H1 (cell line): Measurements from ENCODE around the gene DAPK3. TPM values are rescaled to one million over a fixed set of nuclear protein-coding genes. Genes with fewer than 3 reads are reported as not detected.

Experiments used
- CTCF ChIA-PET: fragments of 300-600 bp; sonication (Branson Sonifier 250); formaldehyde crosslinking; loops from one replicate; lab custom pipeline; 2021; ENCODE audit not compliant: partially characterized antibody; lab: Charles Lee
- POLR2A ChIA-PET: fragments of 300-600 bp; sonication (Branson Sonifier 250); formaldehyde crosslinking; loops from one replicate; lab custom pipeline; 2021; ENCODE audit warnings: inconsistent platforms; ENCODE audit not compliant: partially characterized antibody; lab: Charles Lee
- DNase-seq, 2 experiments: peaks; one replicate each; pipeline versions ENCODE4 v3.0.0 to v3.0.0-alpha.2; 2010 to 2022; ENCODE audit warnings: low spot score in 2 of 2, low read depth in 1 of 2, mixed read lengths in 1 of 2
- FAIRE-seq: peaks from 2 replicates; lab custom pipeline; 2011; peaks lifted over from hg19 to GRCh38; lab: Jason Lieb, UNC
- H2AFZ ChIP-seq: 2 replicates; pipeline ENCODE4 v1.8.1; 2012; ENCODE audit warnings: low read length, inconsistent platforms
- H2AK5ac ChIP-seq: 2 replicates; pipeline ENCODE4 v1.6.1; 2013; ENCODE audit warnings: low read depth, low read length
- H2BK120ac ChIP-seq: replicated peaks from 2 replicates; pipeline ENCODE3; 2013; ENCODE audit warnings: low read depth, low read length, inconsistent platforms
- H2BK12ac ChIP-seq: 2 replicates; pipeline ENCODE4 v1.6.1; 2013; ENCODE audit warnings: low read depth, low read length
- H2BK15ac ChIP-seq: 2 replicates; pipeline ENCODE4 v1.6.1; 2013; ENCODE audit warnings: low read length
- H2BK20ac ChIP-seq: 2 replicates; pipeline ENCODE4 v1.6.1; 2013; ENCODE audit warnings: low read length
- H2BK5ac ChIP-seq: 2 replicates; pipeline ENCODE4 v1.6.1; 2013; ENCODE audit warnings: low read depth, low read length
- H3K14ac ChIP-seq: 2 replicates; pipeline ENCODE4 v1.6.1; 2013; ENCODE audit warnings: inconsistent platforms; ENCODE audit not compliant: insufficient read length
- H3K18ac ChIP-seq: 2 replicates; pipeline ENCODE4 v1.6.1; 2013; ENCODE audit warnings: low read length; ENCODE audit errors: extremely low read depth
- H3K23ac ChIP-seq: 2 replicates; pipeline ENCODE4 v1.6.1; 2013; ENCODE audit warnings: inconsistent platforms; ENCODE audit not compliant: insufficient read length
- H3K23me2 ChIP-seq: 2 replicates; pipeline ENCODE4 v1.6.1; 2013; ENCODE audit warnings: low read depth, low read length
- H3K27ac ChIP-seq: 2 replicates; pipeline ENCODE4 v1.6.1; 2011; ENCODE audit warnings: low read depth, low read length, inconsistent platforms
- H3K27me3 ChIP-seq, 4 experiments: replicated peaks in 1 of 4; 1 replicate in 1 of 4; 2 replicates in 3 of 4; pipeline versions ENCODE4 v1.6.1 to v1.8.1; 2011 to 2013; ENCODE audit warnings: low read length in 3 of 4, mild to moderate bottlenecking in 3 of 4, inconsistent platforms in 2 of 4, mixed read lengths in 2 of 4, moderate library complexity in 1 of 4; ENCODE audit not compliant: control insufficient read depth in 3 of 4, insufficient read depth in 3 of 4; ENCODE audit errors: extremely low read depth in 1 of 4
- H3K36me3 ChIP-seq, 4 experiments: 2 replicates each; pipeline versions ENCODE4 v1.6.1 to v1.8.1; 2011 to 2013; ENCODE audit warnings: mild to moderate bottlenecking in 4 of 4, low read length in 3 of 4, moderate library complexity in 2 of 4, control low read depth in 1 of 4, inconsistent platforms in 1 of 4; ENCODE audit not compliant: insufficient read depth in 4 of 4, control insufficient read depth in 2 of 4
- H3K4ac ChIP-seq: replicated peaks from 2 replicates; pipeline ENCODE3; 2013; ENCODE audit warnings: low read length, low read depth, mixed read lengths, inconsistent platforms; ENCODE audit not compliant: insufficient read length
- H3K4me1 ChIP-seq, 4 experiments: replicated peaks in 1 of 4; 1 replicate in 1 of 4; 2 replicates in 3 of 4; pipeline versions ENCODE4 v1.6.1 to v1.8.1; 2011 to 2013; ENCODE audit warnings: low read length in 3 of 4, inconsistent platforms in 2 of 4, mixed read lengths in 1 of 4; ENCODE audit not compliant: insufficient read depth in 4 of 4, control insufficient read depth in 3 of 4
- H3K4me2 ChIP-seq, 2 experiments: 2 replicates each; pipeline versions ENCODE4 v1.6.1 to v1.8.1; 2011 to 2013; ENCODE audit warnings: low read depth in 2 of 2, low read length in 2 of 2, control low read depth in 1 of 2, inconsistent platforms in 1 of 2, mild to moderate bottlenecking in 1 of 2; ENCODE audit not compliant: insufficient read depth in 1 of 2
- H3K4me3 ChIP-seq, 4 experiments: fragments of 200-600, 300-600 bp in 1 of 4; sonication (generic), shearing (Covaris generic), sonication (Bioruptor Twin) in 1 of 4; 2 replicates each; pipeline versions ENCODE4 v1.5.1 to v1.8.1; 2011 to 2016; ENCODE audit warnings: low read length in 4 of 4, low read depth in 3 of 4, control low read depth in 2 of 4, inconsistent platforms in 2 of 4, mild to moderate bottlenecking in 2 of 4, mixed read lengths in 1 of 4, moderate library complexity in 1 of 4; ENCODE audit not compliant: insufficient read depth in 2 of 4; ENCODE audit errors: extremely low read depth in 1 of 4
- H3K56ac ChIP-seq: replicated peaks from 2 replicates; pipeline ENCODE3; 2013; ENCODE audit warnings: low read depth, mild to moderate bottlenecking, mixed read lengths, low read length, inconsistent platforms; ENCODE audit not compliant: insufficient read length
- H3K79me1 ChIP-seq: 2 replicates; pipeline ENCODE4 v1.6.1; 2013; ENCODE audit warnings: low read depth, low read length, control low read depth
- H3K79me2 ChIP-seq, 2 experiments: 2 replicates each; pipeline versions ENCODE4 v1.6.1 to v1.8.1; 2012 to 2013; ENCODE audit warnings: low read length in 2 of 2, mild to moderate bottlenecking in 2 of 2, inconsistent platforms in 1 of 2; ENCODE audit not compliant: insufficient read depth in 2 of 2, control insufficient read depth in 1 of 2
- H3K9ac ChIP-seq, 4 experiments: replicated peaks in 1 of 4; 1 replicate in 1 of 4; 2 replicates in 3 of 4; pipeline versions ENCODE4 v1.6.1 to v1.8.1; 2011 to 2013; ENCODE audit warnings: low read depth in 3 of 4, low read length in 3 of 4, control low read depth in 2 of 4, mild to moderate bottlenecking in 2 of 4, moderate library complexity in 2 of 4, inconsistent platforms in 1 of 4; ENCODE audit errors: extremely low read depth in 1 of 4
- H3K9me3 ChIP-seq, 2 experiments: 2 replicates each; pipeline versions ENCODE4 v1.6.1 to v1.8.1; 2012 to 2013; ENCODE audit warnings: mild to moderate bottlenecking in 2 of 2, moderate library complexity in 2 of 2, control low read depth in 1 of 2, inconsistent platforms in 1 of 2, low read depth in 1 of 2, low read length in 1 of 2, mixed read lengths in 1 of 2; ENCODE audit not compliant: insufficient read depth in 2 of 2
- H4K20me1 ChIP-seq, 2 experiments: replicated peaks in 1 of 2; 2 replicates each; pipeline versions ENCODE3 to v1.8.1; 2011 to 2013; ENCODE audit warnings: inconsistent platforms in 2 of 2, low read length in 2 of 2, mild to moderate bottlenecking in 1 of 2; ENCODE audit not compliant: insufficient read depth in 2 of 2, control insufficient read depth in 1 of 2
- H4K5ac ChIP-seq: 2 replicates; pipeline ENCODE4 v1.6.1; 2013; ENCODE audit warnings: low read length, low read depth, mixed read lengths, inconsistent platforms; ENCODE audit not compliant: insufficient read length
- H4K8ac ChIP-seq: 2 replicates; pipeline ENCODE4 v1.8.0; 2013; ENCODE audit warnings: mild to moderate bottlenecking, moderate library complexity, low read length, inconsistent platforms; ENCODE audit not compliant: insufficient read depth; ENCODE audit errors: extremely low read depth
- H4K91ac ChIP-seq: replicated peaks from 2 replicates; pipeline ENCODE3; 2013; ENCODE audit warnings: low read length, mixed read lengths, inconsistent platforms; ENCODE audit not compliant: insufficient read length
- BACH1 ChIP-seq: IDR thresholded peaks from 2 replicates; pipeline ENCODE4 v1.6.1; 2012; ENCODE audit warnings: low read length, improper control_type of control experiment
- CTCF ChIP-seq, 3 experiments: IDR thresholded peaks; 1 replicate in 2 of 3; 2 replicates in 1 of 3; pipeline versions ENCODE4 v1.5.1 to v1.6.1; 2011; ENCODE audit warnings: low read length in 3 of 3, mild to moderate bottlenecking in 3 of 3, inconsistent platforms in 2 of 3, low read depth in 1 of 3, moderate library complexity in 1 of 3; ENCODE audit not compliant: insufficient read depth in 1 of 3; ENCODE audit errors: control extremely low read depth in 1 of 3
- FOSL1 ChIP-seq: IDR thresholded peaks from 2 replicates; pipeline ENCODE4 v1.6.1; 2011; ENCODE audit warnings: mild to moderate bottlenecking, low read depth, low read length, moderate library complexity; ENCODE audit not compliant: insufficient read depth
- HDAC6 ChIP-seq: IDR thresholded peaks from one replicate; pipeline ENCODE4 v1.7.1; 2012; ENCODE audit warnings: low read depth, mild to moderate bottlenecking, inconsistent platforms, low read length, moderate library complexity
- JUN ChIP-seq: IDR thresholded peaks from 2 replicates; pipeline ENCODE4 v1.6.1; 2011; ENCODE audit warnings: low read depth, mild to moderate bottlenecking, improper control_type of control experiment, low read length
- RFX5 ChIP-seq: IDR thresholded peaks from 2 replicates; pipeline ENCODE4 v1.6.1; 2011; ENCODE audit warnings: low read depth, low read length, improper control_type of control experiment, borderline replicate concordance
- SP1 ChIP-seq: IDR thresholded peaks from 2 replicates; pipeline ENCODE4 v1.6.1; 2011; ENCODE audit warnings: low read depth, low read length
- SP2 ChIP-seq: IDR thresholded peaks from 2 replicates; pipeline ENCODE4 v1.6.1; 2012; ENCODE audit warnings: mild to moderate bottlenecking, low read length, inconsistent platforms
- TCF12 ChIP-seq: IDR thresholded peaks from 2 replicates; pipeline ENCODE4 v1.6.1; 2011; ENCODE audit warnings: low read depth, mild to moderate bottlenecking, low read length
- WGBS, 2 experiments: shearing (Covaris generic) in 1 of 2; methylation state at CpG; one replicate each; pipeline versions ENCODE4 v1.1.6 to v1.1.7; 2013 to 2015; ENCODE audit warnings: low lambda C conversion rate in 2 of 2, mixed read lengths in 2 of 2, inconsistent platforms in 1 of 2, low coverage in 1 of 2, missing lambda C conversion rate in 1 of 2; ENCODE audit not compliant: insufficient replicate concordance in 2 of 2, insufficient coverage in 1 of 2, insufficient read length in 1 of 2; ENCODE audit errors: extremely low coverage in 1 of 2, missing lambda C conversion rate in 1 of 2; 5-methylcytosine and 5-hydroxymethylcytosine counted together
- polyA plus RNA-seq, 7 experiments: library from polyadenylated mRNA; depleted of rRNA in 3 of 7; stranded (reverse) in 5 of 7; unstranded in 2 of 7; fragments of >200 nt in 5 of 7; fragments of 200-250 nt in 2 of 7; gene quantifications; 1 replicate in 5 of 7; 2 replicates in 1 of 7; 4 replicates in 1 of 7; pipeline versions ENCODE4 v1.2.1 to v1.2.3, GENCODE V29; 2011 to 2013; ENCODE audit warnings: missing spikeins in 2 of 7, mixed read lengths in 2 of 7
- total RNA-seq: library from RNA; stranded (reverse); fragmentation: NEBNext Ultra II Directional; extraction: Animal tissue kit (Norgen Biotek cat#: 25700); gene quantifications from 2 replicates; pipeline ENCODE4 v1.2.1, GENCODE V29; 2021

Gene DAPK3
- total and polyA plus RNA-seq, 2 of the 8 experiments (the other 6 are each of a cell fraction or from before 2014, with no cell fraction given): 53.2 to 78.1 TPM

- Histone ChIP-seq H3K4me1 (peaks cover 1 to 11% (median 2%) of the 10 kb centered on the region in 4 experiments; a peak in 6 of 7 replicates), H3K56ac (no peak overlapping the region), H2AFZ (no peak overlapping the region), H3K4me3 (no peak overlapping the region), H3K27me3 (no peaks in the 10 kb centered on the region), H3K36me3 (peaks cover 22 to 61% (median 49%) of the 10 kb centered on the region in 4 experiments), H2BK5ac (no peak overlapping the region), H3K4me2 (no peak overlapping the region), H3K79me2 (peaks cover 3 to 30% of the 10 kb centered on the region in 2 experiments; a peak in 2 of 4 replicates), H2BK120ac (no peak overlapping the region), H4K5ac (no peak overlapping the region), H3K9ac (no peak overlapping the region), H3K79me1 (peaks cover 8% of the 10 kb centered on the region), H4K20me1 (peaks cover 13 to 20% of the 10 kb centered on the region in 2 experiments), H3K18ac (no peak overlapping the region), H3K27ac (no peak overlapping the region), H3K23ac (no peak overlapping the region), H2BK15ac (no peak overlapping the region), H3K4ac (no peak overlapping the region), H4K91ac (no peak overlapping the region), H3K14ac (no peak overlapping the region), H3K9me3 (no peaks in the 10 kb centered on the region), H3K23me2 (no peaks in the 10 kb centered on the region), H2BK20ac (no peak overlapping the region), H2BK12ac (no peak overlapping the region), H2AK5ac (no peak overlapping the region), H4K8ac (no peak overlapping the region; the same call in 1 of the 2 replicates)
- POLR2A ChIA-PET: interaction anchor here (1.1 to 24.8 kb wide), 6 partner anchors 9 to 92 kb away, joined by 3 to 870 read pairs (median 4); partner anchors contain the start of genes EEF2 and NMRK2
- no peak for DNase-seq
- CTCF ChIA-PET: interaction anchor here (1.0 kb wide), 1 partner anchor 9 kb away, joined by 3 read pairs; no protein-coding TSS in a partner anchor
- WGBS, 2 experiments: 92% methylated on average over 34 of the region's 60 CpGs; no CpG with 5 or more reads in 1 of the 2 experiments
- no peak for FAIRE-seq
- TF ChIP-seq RFX5 (no peak), SP2 (no peak), HDAC6 (no peak), SP1 (no peak), TCF12 (no peak), JUN (no peak), CTCF (IDR thresholded peaks at IDR 0.05; ENCODE audit: control extremely low read depth in 1 of 3, insufficient read depth in 1 of 3, low read depth in 1 of 3, low read length in 3 of 3) (no peak), BACH1 (no peak), FOSL1 (no peak)
Measured at GRCh38 chr19:3964256-3965194, 6.4 kb downstream of the DAPK3 start.
